Sciatic nerve (tissue), 2 donors: ENCODE data around the gene LAPTM5. TPM values are rescaled to one million over a fixed set of nuclear protein-coding genes. Genes with fewer than 3 reads are reported as not detected.
"Not testable (repeated sequence)": the region's sequence is repeated elsewhere in the genome, so short reads cannot be mapped to it uniquely, and the experiment has no call there.

Experiments
- ATAC-seq: fragments of 200-7000 bp; cut with Tn5 transposase; one replicate; pipeline ENCODE4 v1.9.1; 2020; ENCODE audit warnings: mild to moderate bottlenecking, moderate library complexity
- DNase-seq: peaks from one replicate; pipeline ENCODE4 v3.0.0-alpha.2; 2020; ENCODE audit warnings: low spot score
- intact Hi-C: fragments of 100-400 bp; cut with DNase I; formaldehyde crosslinking; loops from one replicate; pipeline ENCODE4 v1.14.2; 2022
- total RNA-seq: library from RNA; stranded (reverse); fragmentation: NEBNext Ultra II Directional; extraction: Animal tissue kit (Norgen Biotek cat#: 25700); gene quantifications from one replicate; pipeline ENCODE4 v1.2.1, GENCODE V29; 2021
- donor health status: DM: no; HTN: no; CAD: no.
- donor health status: DM: no; HTN: no; CAD: no.

The LAPTM5 gene
- 65.0 TPM for total RNA-seq

GRCh38 chr1:30757352-30758120, at the start of gene LAPTM5:
LAPTM5 (minus strand) TSS chr1:30757774; CDS start chr1:30757745, 29 bp downstream.
- intact Hi-C loops = no loop called here
- ATAC-seq (peak; percentile 75), DNase-seq (peak; percentile 74)

- ATAC-seq (peak; percentile 4), DNase-seq (no peak)
- intact Hi-C loops = no loop called here
Measured at GRCh38 chr1:30806381-30807317, 49.1 kb upstream of the LAPTM5 start.

DNA sequence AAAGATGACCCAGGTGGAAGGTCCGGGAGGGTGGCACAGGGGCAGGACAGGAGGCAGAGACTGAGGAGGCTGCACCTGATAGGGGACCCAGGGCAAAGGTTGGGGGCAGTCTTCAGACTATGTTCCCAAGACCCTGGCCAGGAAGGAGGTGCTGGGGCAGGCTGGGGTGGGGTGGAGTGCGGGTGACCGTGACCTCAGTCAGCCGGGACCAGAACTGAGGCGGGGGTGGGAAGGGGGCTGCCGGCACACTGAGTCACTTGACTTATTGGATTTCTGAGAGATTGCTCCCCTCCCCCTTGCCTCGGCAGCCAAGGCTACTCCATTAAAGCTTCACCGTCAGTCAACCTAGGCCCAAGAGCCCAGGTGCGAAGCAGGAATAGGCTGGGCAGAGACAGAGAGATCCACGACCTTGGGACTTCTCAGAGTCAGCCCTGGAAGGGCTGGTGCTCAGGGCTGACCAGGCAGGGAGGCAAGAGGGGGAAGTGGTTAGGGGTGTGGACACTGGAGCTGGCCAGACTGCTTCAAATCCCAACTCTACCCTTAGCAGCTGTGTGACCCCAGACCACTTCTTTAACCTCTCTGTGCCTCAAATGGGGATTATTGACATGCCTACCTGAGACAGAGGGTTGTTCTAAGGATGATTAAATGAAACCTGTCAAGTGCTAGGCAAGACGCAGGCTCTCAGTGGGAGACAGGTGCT, 47.9 kb upstream of the LAPTM5 start:
- ATAC-seq (no peak), DNase-seq (no peak)
- intact Hi-C loops = no loop called here

DNA sequence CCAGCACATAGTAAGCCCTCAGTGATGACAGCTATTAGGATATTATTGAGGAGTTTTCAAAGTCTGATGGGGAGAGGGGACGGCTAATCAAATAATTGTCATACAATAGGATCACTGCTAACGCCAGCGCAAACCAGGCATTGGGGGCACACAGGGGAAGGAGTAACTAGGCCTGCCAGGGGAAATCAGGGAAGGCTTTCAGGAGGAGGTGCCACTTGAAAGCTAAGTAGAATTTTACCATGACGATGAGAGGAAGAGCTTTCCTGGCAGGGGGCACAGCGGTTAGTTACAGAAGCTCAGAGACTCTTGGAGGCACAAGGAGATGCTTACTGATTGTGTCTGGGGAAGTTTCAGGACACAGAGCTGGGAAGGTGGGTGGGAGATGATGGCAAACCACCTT, 47.2 kb upstream of the LAPTM5 start:
- ATAC-seq = no peak
- intact Hi-C loops = no loop called here

GRCh38 chr1:30804352-30804751, 46.8 kb upstream of the LAPTM5 start:
- ATAC-seq (no peak), DNase-seq (no peak)
- intact Hi-C loops = no loop called here

More for the DNA sequence above, 47.2 kb upstream of the LAPTM5 start:
- DNase-seq = no peak

- intact Hi-C loops = loop anchor here (2.0 kb wide), 1 partner anchor 107 kb away; no protein-coding TSS in a partner anchor
- ATAC-seq (no peak), DNase-seq (no peak)
Measured at GRCh38 chr1:30803562-30803961, 46.0 kb upstream of the LAPTM5 start.

DNA sequence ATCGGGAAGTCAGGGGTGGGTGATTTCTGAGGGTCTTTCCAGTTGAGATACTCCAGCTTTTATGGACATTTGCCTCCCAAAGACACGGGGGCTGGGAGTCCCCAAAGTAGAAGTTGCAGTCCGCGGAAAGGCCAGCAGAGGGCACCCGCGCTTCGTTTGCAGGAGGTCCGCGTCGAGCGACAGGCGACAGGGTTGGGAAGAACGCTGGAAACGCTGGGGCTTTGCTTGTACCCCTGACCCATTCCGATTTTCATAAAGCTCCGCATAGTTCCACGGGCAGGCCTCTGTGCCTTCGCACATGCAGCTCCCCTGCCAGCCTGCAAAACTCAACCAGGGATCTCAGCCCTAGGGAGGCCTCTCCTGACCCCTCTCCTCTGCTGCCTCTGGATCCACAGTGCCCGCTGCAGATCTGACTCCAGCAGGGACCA, 44.2 kb upstream of the LAPTM5 start:
- intact Hi-C loops = loop anchor here (2.0 kb wide), 1 partner anchor 109 kb away; no protein-coding TSS in a partner anchor
- ATAC-seq = peak; percentile 68

GRCh38 chr1:30799233-30799511, 41.6 kb upstream of the LAPTM5 start:
- DNase-seq (no peak), ATAC-seq (no peak)
- intact Hi-C loops = no loop called here

More for the DNA sequence above, 44.2 kb upstream of the LAPTM5 start:
- peak; percentile 94 for DNase-seq

DNA sequence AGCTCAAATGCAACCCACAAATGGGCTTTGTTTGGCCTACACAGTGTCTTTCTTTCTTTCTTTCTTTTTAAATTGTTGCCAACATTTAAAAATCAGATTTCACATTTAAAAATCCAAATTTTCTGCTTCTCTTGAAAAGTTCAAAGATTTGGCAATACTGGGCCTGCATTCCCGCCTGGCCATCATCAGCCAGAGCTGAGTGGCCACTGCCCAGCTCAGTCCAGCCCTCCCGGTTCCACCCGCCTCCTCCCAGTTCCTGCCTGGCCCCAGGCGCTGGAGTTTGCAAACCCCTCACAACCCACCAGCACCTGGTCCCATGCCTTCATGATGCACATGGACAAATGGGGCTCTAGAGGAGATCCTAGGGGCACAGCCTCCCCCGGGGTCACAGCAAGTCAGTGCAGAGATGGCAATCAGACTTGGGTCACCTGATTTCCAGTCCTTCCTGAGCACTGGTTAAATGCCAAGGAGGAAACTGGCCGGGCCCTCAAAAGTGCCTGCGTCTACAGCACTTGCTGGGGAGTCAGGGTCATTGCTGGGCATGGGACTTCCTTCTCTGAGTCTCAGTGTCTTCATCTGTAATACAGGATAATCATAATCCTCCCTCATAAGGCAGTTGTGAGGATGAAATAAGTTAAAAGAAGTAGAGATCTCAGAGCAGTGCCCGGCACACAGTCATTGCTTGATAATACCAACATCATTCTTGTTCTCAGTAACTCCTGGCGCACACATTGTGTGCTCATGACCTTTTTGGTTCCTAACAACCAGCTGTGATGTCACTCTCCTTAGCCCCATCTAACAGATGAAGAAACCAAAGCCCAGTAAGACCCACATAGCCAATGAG, 41.0 kb upstream of the LAPTM5 start:
- intact Hi-C loops = no loop called here
- DNase-seq = peak; percentile 75
- ATAC-seq = peak; percentile 70

DNA sequence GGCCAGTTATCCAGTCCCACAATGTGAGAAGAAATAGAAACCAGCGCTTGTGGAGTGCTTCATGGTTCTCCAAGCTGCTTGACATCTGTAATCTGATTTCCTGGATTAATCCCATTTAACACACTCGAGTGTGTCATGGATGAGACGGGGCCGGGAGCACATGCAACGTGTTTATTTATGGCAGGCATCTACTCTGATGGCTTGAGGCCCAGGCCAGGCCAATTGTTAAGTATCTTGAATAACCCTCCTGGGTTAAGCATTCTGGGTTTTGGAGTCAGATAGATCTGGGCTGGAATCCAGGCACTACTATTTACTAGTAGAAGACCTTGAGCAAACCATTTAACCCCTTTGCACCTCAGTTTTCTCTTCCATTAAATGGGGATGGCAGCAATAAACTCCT, 37.5 kb upstream of the LAPTM5 start:
- intact Hi-C loops = no loop called here
- no peak for ATAC-seq
- no peak for DNase-seq

DNA sequence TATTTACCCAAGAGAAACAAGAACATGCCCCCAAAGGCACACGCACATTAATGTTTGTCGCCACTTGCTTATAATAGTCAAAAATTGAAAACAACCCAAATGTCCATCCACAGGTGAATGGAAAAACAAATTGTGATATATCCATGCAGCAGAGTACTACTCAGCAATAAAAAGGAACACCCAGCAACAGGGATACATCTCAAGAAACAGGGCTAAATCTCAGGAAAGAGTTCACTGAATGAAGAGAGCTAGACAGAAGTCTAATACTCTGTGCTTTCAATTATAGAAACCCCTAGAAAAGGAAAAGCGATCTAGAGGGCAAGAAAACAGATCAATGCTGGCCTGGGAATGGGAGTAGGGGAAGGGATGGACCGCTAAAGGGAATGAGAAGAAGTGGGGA, 36.7 kb upstream of the LAPTM5 start:
- intact Hi-C loops = no loop called here
- ATAC-seq = no peak
- DNase-seq = no peak

GRCh38 chr1:30793209-30793608, 35.6 kb upstream of the LAPTM5 start:
- intact Hi-C loops = no loop called here
- DNase-seq (no peak), ATAC-seq (no peak)

- ATAC-seq = no peak
- DNase-seq = no peak
Measured at GRCh38 chr1:30791868-30792267, 34.3 kb upstream of the LAPTM5 start.

GRCh38 chr1:30790850-30791778, 33.5 kb upstream of the LAPTM5 start:
- DNase-seq (no peak), ATAC-seq (peak; percentile 36)
- intact Hi-C loops = no loop called here

More at GRCh38 chr1:30791868-30792267, 34.3 kb upstream of the LAPTM5 start:
- intact Hi-C loops = no loop called here

DNA sequence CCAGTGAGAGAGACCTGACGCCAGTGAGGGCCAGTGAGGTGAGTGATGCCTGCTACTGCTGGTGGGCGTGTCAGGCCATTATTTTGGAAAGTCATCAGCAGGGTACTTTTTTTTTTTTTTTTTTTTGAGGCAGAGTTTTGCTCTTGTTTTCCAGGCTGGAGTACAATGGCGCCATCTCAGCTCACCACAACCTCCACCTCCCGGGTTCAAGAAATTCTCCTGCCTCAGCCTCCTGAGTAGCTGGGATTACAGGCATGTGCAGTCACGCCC, 32.6 kb upstream of the LAPTM5 start:
- ATAC-seq, DNase-seq, intact Hi-C loops: not testable (repeated sequence)

DNA sequence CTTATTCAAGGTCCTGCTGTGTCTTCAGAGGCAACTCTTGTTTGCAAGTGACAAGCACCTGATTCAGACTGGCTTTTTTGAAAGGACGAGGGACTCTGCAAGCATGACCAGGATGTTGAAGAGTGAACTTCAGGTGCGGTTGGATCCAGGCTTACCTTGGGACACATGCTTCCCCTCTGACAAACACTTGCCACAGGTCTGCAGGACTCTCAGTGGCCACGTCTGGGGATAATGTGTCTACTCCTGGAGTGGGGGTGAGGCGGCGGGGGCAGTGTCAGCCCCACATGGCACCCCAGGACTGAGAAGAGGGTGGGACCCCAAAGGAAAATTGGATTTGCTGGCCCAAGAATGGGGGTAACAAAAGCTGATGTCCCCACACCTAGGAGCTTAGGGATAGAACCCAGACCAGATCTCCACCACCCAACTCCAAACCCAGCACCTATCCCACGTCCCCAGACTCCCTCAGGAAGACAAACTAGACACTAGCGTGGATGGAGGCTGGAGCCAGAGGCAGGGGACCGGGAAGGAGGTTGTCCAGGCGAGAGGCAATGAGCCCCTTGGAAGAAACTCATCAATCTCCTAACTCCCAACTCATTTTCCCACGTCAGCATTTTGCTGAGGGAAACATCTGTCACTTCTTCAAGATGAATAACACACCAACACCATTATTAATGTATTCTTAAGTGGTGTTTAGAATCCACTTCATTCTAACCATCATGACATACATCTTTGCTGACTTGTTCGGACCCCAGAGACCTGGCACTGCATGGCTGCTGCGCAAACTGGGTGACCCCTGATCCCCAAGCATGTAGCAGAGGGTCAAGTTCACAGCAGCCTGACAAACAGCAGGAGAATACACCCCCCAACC, 32.0 kb upstream of the LAPTM5 start:
- DNase-seq (no peak), ATAC-seq (no peak)
- intact Hi-C loops = no loop called here
